Endodermal cell (in vitro differentiated cells): ENCODE data around the gene ELP4. TPM values are rescaled to one million over a fixed set of nuclear protein-coding genes. Genes with fewer than 3 reads are reported as not detected.
"Not testable (repeated sequence)": the region's sequence is repeated elsewhere in the genome, so short reads cannot be mapped to it uniquely, and the experiment has no call there.

Source experiments
- DNase-seq: peaks from one replicate; pipeline ENCODE4 v3.0.0-alpha.2; 2017
- H3K27ac ChIP-seq: 2 replicates; pipeline ENCODE4 v1.5.1; 2013; ENCODE audit warnings: mild to moderate bottlenecking, low read depth, low read length, moderate library complexity
- H3K27me3 ChIP-seq: 2 replicates; pipeline ENCODE4 v1.6.1; 2013; ENCODE audit warnings: mild to moderate bottlenecking, low read length, moderate library complexity; ENCODE audit not compliant: insufficient read depth, control insufficient read depth, poor library complexity, severe bottlenecking
- H3K36me3 ChIP-seq: 2 replicates; pipeline ENCODE4 v1.7.0; 2013; ENCODE audit warnings: mild to moderate bottlenecking, low read length, moderate library complexity; ENCODE audit not compliant: control insufficient read depth, insufficient read depth
- H3K4me1 ChIP-seq: one replicate; pipeline ENCODE4 v1.7.0; 2013; ENCODE audit warnings: low read length; ENCODE audit not compliant: control insufficient read depth, insufficient read depth
- H3K4me3 ChIP-seq: 2 replicates; pipeline ENCODE4 v1.5.1; 2013; ENCODE audit warnings: mild to moderate bottlenecking, low read length, moderate library complexity
- H3K9ac ChIP-seq: 2 replicates; pipeline ENCODE4 v1.6.1; 2013; ENCODE audit warnings: mild to moderate bottlenecking, low read length, moderate library complexity; ENCODE audit not compliant: poor library complexity, severe bottlenecking; ENCODE audit errors: extremely low read depth
- H3K9me3 ChIP-seq: 2 replicates; pipeline ENCODE4 v1.6.1; 2013; ENCODE audit warnings: mild to moderate bottlenecking, low read length, moderate library complexity; ENCODE audit not compliant: control insufficient read depth
- H3K27ac Mint-ChIP-seq: 2 replicates; pipeline ENCODE4 v1.8.0; 2020; ENCODE audit warnings: mixed read lengths
- H3K27me3 Mint-ChIP-seq: 2 replicates; pipeline ENCODE4 v1.8.0; 2021; ENCODE audit warnings: mild to moderate bottlenecking, mixed read lengths; ENCODE audit not compliant: insufficient read depth
- H3K36me3 Mint-ChIP-seq: 2 replicates; pipeline ENCODE4 v1.8.0; 2020; ENCODE audit warnings: low read depth, mixed read lengths
- H3K4me1 Mint-ChIP-seq: 2 replicates; pipeline ENCODE4 v1.8.0; 2020; ENCODE audit warnings: mixed read lengths
- H3K4me3 Mint-ChIP-seq: 2 replicates; pipeline ENCODE4 v1.8.0; 2020; ENCODE audit warnings: mild to moderate bottlenecking, moderate library complexity, mixed read lengths
- H3K9me3 Mint-ChIP-seq: 2 replicates; pipeline ENCODE4 v1.8.0; 2020; ENCODE audit warnings: mild to moderate bottlenecking, mixed read lengths
- CTCF ChIP-seq: fragments of 200-600 bp; sonication (generic); conservative IDR thresholded peaks from 2 replicates; pipeline ENCODE4 v1.5.0; 2021; ENCODE audit warnings: antibody characterized with exemption, mild to moderate bottlenecking
- WGBS, 2 experiments: methylation state at CpG; one replicate each; pipeline versions ENCODE4 v1.1.5 to v1.1.7; 2013; ENCODE audit warnings: missing lambda C conversion rate in 2 of 2, mixed read lengths in 1 of 2; ENCODE audit not compliant: insufficient coverage in 1 of 2, insufficient read length in 1 of 2; 5-methylcytosine and 5-hydroxymethylcytosine counted together
- total RNA-seq, 2 donors: library from RNA; stranded (reverse); fragmentation: NEBNext Ultra II Directional in 1 of 2; extraction: Animal tissue kit (Norgen Biotek cat#: 25700) in 1 of 2; gene quantifications; 2 replicates in 1 of 2; 3 replicates in 1 of 2; pipeline ENCODE4 v1.2.1, GENCODE V29; 2021

Gene ELP4
- total RNA-seq, 2 donors from 2014 or later, result 19.1 to 25.2 TPM

- no peak overlapping the region for H3K4me3 Mint-ChIP-seq
- Histone ChIP-seq H3K27ac (no peak overlapping the region), H3K4me3 (no peak overlapping the region), H3K36me3 (peaks cover 10% of the 10 kb centered on the region), H3K9ac (no peak overlapping the region), H3K9me3 (peaks cover 20% of the 10 kb centered on the region), H3K27me3 (no peaks in the 10 kb centered on the region), H3K4me1 (no peaks in the 10 kb centered on the region)
- DNase-seq, result no peak
- H3K27ac Mint-ChIP-seq, result no peak overlapping the region
- TF ChIP-seq CTCF, result no peak
- H3K4me1 Mint-ChIP-seq, result peaks cover 2% of the 10 kb centered on the region
- H3K9me3 Mint-ChIP-seq, result peaks cover 26% of the 10 kb centered on the region
- 100% methylated on average over 1 of the region's 2 CpGs; no CpG with 5 or more reads in 1 of the 2 experiments for WGBS, 2 experiments
- H3K36me3 Mint-ChIP-seq, result peaks cover 35% of the 10 kb centered on the region
- H3K27me3 Mint-ChIP-seq, result no peaks in the 10 kb centered on the region
These were observed 17.1 kb upstream of the ELP4 start for GRCh38 chr11:31492320-31492913.

- WGBS, 2 experiments, result 94% methylated on average over 3 of the region's 4 CpGs; no CpG with 5 or more reads in 1 of the 2 experiments
- no peak overlapping the region for H3K9ac ChIP-seq
- H3K9me3 ChIP-seq, result peaks cover 20% of the 10 kb centered on the region
- peaks cover 10% of the 10 kb centered on the region for H3K36me3 ChIP-seq
- H3K9me3 Mint-ChIP-seq, result peaks cover 26% of the 10 kb centered on the region
- DNase-seq, result no peak
- no peak overlapping the region for H3K27ac ChIP-seq
- no peak overlapping the region for H3K4me3 Mint-ChIP-seq
- H3K27me3 ChIP-seq, result no peaks in the 10 kb centered on the region
- no peaks in the 10 kb centered on the region for H3K27me3 Mint-ChIP-seq
- no peaks in the 10 kb centered on the region for H3K4me1 ChIP-seq
- H3K36me3 Mint-ChIP-seq, result peaks cover 35% of the 10 kb centered on the region
- TF ChIP-seq CTCF, result no peak
- H3K4me1 Mint-ChIP-seq, result peaks cover 2% of the 10 kb centered on the region
- H3K27ac Mint-ChIP-seq, result no peak overlapping the region
- no peak overlapping the region for H3K4me3 ChIP-seq
These were observed 16.3 kb upstream of the ELP4 start for GRCh38 chr11:31493235-31493634.

- WGBS, 2 experiments, result 96 to 100% methylated on average over 4 of the region's 4 CpGs
- H3K36me3 ChIP-seq, result peaks cover 10% of the 10 kb centered on the region
- peaks cover 20% of the 10 kb centered on the region for H3K9me3 ChIP-seq
- H3K27me3 Mint-ChIP-seq, H3K27ac Mint-ChIP-seq, H3K4me1 ChIP-seq, H3K27me3 ChIP-seq, H3K9ac ChIP-seq, H3K4me3 Mint-ChIP-seq, H3K27ac ChIP-seq, DNase-seq, H3K4me3 ChIP-seq, H3K4me1 Mint-ChIP-seq: not testable (repeated sequence)
- Mint-ChIP-seq H3K36me3 (peaks cover 35% of the 10 kb centered on the region), H3K9me3 (peaks cover 26% of the 10 kb centered on the region)
These were observed 15.8 kb upstream of the ELP4 start for GRCh38 chr11:31493762-31494161.
